ENCODE results near the gene SLC38A5. TPM values are rescaled to one million over a fixed set of nuclear protein-coding genes. Genes with fewer than 3 reads are reported as not detected.

Gene SLC38A5
- total and polyA plus RNA-seq, 2 of the 13 experiments (the other 11 are each of a cell fraction or from before 2014, with no cell fraction given), result 46.1 to 73.4 TPM

GRCh38 chrX:48513670-48514069, 43.6 kb upstream of the SLC38A5 start:
- TF ChIP-seq NFE2L1 (CRISPR knock-in tag; IDR thresholded peaks at IDR 0.05; ENCODE audit: borderline replicate concordance) (no peak), PAWR (CRISPR knock-in tag; IDR thresholded peaks at IDR 0.05; ENCODE audit: borderline replicate concordance) (no peak), ZNF674 (CRISPR knock-in tag; IDR thresholded peaks at IDR 0.05; ENCODE audit: low read depth) (no peak), PHF21A (CRISPR knock-in tag; IDR thresholded peaks at IDR 0.05) (no peak), NCOA5 (CRISPR knock-in tag; IDR thresholded peaks at IDR 0.05) (no peak)
- TF ChIP-seq, protein P1, sequence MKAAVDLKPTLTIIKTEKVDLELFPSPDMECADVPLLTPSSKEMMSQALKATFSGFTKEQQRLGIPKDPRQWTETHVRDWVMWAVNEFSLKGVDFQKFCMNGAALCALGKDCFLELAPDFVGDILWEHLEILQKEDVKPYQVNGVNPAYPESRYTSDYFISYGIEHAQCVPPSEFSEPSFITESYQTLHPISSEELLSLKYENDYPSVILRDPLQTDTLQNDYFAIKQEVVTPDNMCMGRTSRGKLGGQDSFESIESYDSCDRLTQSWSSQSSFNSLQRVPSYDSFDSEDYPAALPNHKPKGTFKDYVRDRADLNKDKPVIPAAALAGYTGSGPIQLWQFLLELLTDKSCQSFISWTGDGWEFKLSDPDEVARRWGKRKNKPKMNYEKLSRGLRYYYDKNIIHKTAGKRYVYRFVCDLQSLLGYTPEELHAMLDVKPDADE (CRISPR knock-in tag; IDR thresholded peaks at IDR 0.05), result no peak
- no TSS peak for BruUV-seq (replicated peaks)
- Histone ChIP-seq H3K4me3 (replicated peaks in 1 of 3; ENCODE audit: insufficient read depth in 1 of 3, low read depth in 2 of 3, low read length in 3 of 3) (no peak overlapping the region), H4K20me1 (ENCODE audit: insufficient read depth, low read length) (no peaks in the 10 kb centered on the region), H3K4me2 (ENCODE audit: low read depth, low read length) (no peak overlapping the region), H3K9me3 (ENCODE audit: low read length) (no peaks in the 10 kb centered on the region), H3K4me1 (ENCODE audit: insufficient read depth, low read length) (no peaks in the 10 kb centered on the region), H3K36me3 (replicated peaks in 1 of 2; ENCODE audit: control insufficient read depth in 1 of 2, insufficient read depth in 2 of 2, low read length in 2 of 2) (no peaks in the 10 kb centered on the region), H3K79me2 (ENCODE audit: insufficient read depth, low read length) (no peaks in the 10 kb centered on the region), H2AFZ (ENCODE audit: low read length) (no peak overlapping the region), H3K27me3 (ENCODE audit: control insufficient read depth in 1 of 2, insufficient read depth in 2 of 2, low read length in 2 of 2) (no peaks in the 10 kb centered on the region), H3K27ac (ENCODE audit: extremely low read length, insufficient read depth, low read length) (no peak overlapping the region), H3K9ac (ENCODE audit: insufficient read depth, low read depth, low read length) (no peak overlapping the region)
- ChIA-PET POLR2A (no interaction called here), CTCF (ENCODE audit: low intra/inter-chr PET ratio, low total read pairs) (no interaction called here)
- FAIRE-seq, result no peak
- in situ Hi-C loops (cut with HindIII; ENCODE audit: extremely low pct_ligation_motif_present, low pct_unique_long_range_greater_than_20kb), result no loop called here
- no peak for DNase-seq (ENCODE audit: low spot score)
- intact Hi-C loops (cut with micrococcal nuclease; ENCODE audit: unreplicated experiment), result no loop called here
- ATAC-seq, result no peak
- 85% methylated on average over 3 of the region's 4 CpGs for WGBS (ENCODE audit: low lambda C conversion rate)

- Histone ChIP-seq H2AFZ (ENCODE audit: low read length) (no peak overlapping the region), H3K4me1 (ENCODE audit: insufficient read depth, low read length) (no peaks in the 10 kb centered on the region), H3K4me2 (ENCODE audit: low read depth, low read length) (no peak overlapping the region), H3K4me3 (replicated peaks in 1 of 3; ENCODE audit: insufficient read depth in 1 of 3, low read depth in 2 of 3, low read length in 3 of 3) (no peak overlapping the region), H3K27me3 (ENCODE audit: control insufficient read depth in 1 of 2, insufficient read depth in 2 of 2, low read length in 2 of 2) (no peaks in the 10 kb centered on the region), H3K9me3 (ENCODE audit: low read length) (no peaks in the 10 kb centered on the region), H3K27ac (ENCODE audit: extremely low read length, insufficient read depth, low read length) (no peak overlapping the region), H3K9ac (ENCODE audit: insufficient read depth, low read depth, low read length) (no peak overlapping the region), H3K79me2 (ENCODE audit: insufficient read depth, low read length) (no peaks in the 10 kb centered on the region), H3K36me3 (replicated peaks in 1 of 2; ENCODE audit: control insufficient read depth in 1 of 2, insufficient read depth in 2 of 2, low read length in 2 of 2) (no peaks in the 10 kb centered on the region), H4K20me1 (ENCODE audit: insufficient read depth, low read length) (no peaks in the 10 kb centered on the region)
- no peak for ATAC-seq
- ChIA-PET CTCF (ENCODE audit: low intra/inter-chr PET ratio, low total read pairs) (interaction anchor here (1.8 kb wide), 1 partner anchor 429 kb away, joined by 6 read pairs; no protein-coding TSS in a partner anchor), POLR2A (no interaction called here)
- no peak for DNase-seq (ENCODE audit: low spot score)
- BruUV-seq (replicated peaks), result no TSS peak
- WGBS (ENCODE audit: low lambda C conversion rate), result 87% methylated on average over 8 of the region's 20 CpGs
- TF ChIP-seq, protein P2, sequence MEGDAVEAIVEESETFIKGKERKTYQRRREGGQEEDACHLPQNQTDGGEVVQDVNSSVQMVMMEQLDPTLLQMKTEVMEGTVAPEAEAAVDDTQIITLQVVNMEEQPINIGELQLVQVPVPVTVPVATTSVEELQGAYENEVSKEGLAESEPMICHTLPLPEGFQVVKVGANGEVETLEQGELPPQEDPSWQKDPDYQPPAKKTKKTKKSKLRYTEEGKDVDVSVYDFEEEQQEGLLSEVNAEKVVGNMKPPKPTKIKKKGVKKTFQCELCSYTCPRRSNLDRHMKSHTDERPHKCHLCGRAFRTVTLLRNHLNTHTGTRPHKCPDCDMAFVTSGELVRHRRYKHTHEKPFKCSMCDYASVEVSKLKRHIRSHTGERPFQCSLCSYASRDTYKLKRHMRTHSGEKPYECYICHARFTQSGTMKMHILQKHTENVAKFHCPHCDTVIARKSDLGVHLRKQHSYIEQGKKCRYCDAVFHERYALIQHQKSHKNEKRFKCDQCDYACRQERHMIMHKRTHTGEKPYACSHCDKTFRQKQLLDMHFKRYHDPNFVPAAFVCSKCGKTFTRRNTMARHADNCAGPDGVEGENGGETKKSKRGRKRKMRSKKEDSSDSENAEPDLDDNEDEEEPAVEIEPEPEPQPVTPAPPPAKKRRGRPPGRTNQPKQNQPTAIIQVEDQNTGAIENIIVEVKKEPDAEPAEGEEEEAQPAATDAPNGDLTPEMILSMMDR (CRISPR knock-in tag; IDR thresholded peaks at IDR 0.05), result no peak
- TF ChIP-seq GABPA (IDR thresholded peaks at IDR 0.05; ENCODE audit: low read depth, low read length), result no peak
- no peak for TF ChIP-seq GABPA (CRISPR knock-in tag; IDR thresholded peaks at IDR 0.05; ENCODE audit: low read depth)
- TF ChIP-seq PHF5A (CRISPR knock-in tag; IDR thresholded peaks at IDR 0.05; ENCODE audit: low read depth, unreplicated experiment), result no peak
- no peak for TF ChIP-seq RFX3 (CRISPR knock-in tag; IDR thresholded peaks at IDR 0.05)
- TF ChIP-seq EHMT2 (IDR thresholded peaks at IDR 0.05; ENCODE audit: borderline replicate concordance, low read depth, low read length), result no peak
- no peak for TF ChIP-seq ZXDC (CRISPR knock-in tag; IDR thresholded peaks at IDR 0.05)
- TF ChIP-seq ZNF331 (CRISPR knock-in tag; IDR thresholded peaks at IDR 0.05), result no peak
- no peak for FAIRE-seq
- intact Hi-C loops (cut with micrococcal nuclease; ENCODE audit: unreplicated experiment) (no loop called here), in situ Hi-C loops (cut with HindIII; ENCODE audit: extremely low pct_ligation_motif_present, low pct_unique_long_range_greater_than_20kb) (no loop called here)
Observed at GRCh38 chrX:48512371-48512935, 42.4 kb upstream of the SLC38A5 start.

All from HepG2 (cell line).